Measurements from ENCODE around the gene RTN4IP1. TPM values are rescaled to one million over a fixed set of nuclear protein-coding genes. Genes with fewer than 3 reads are reported as not detected.

Gene RTN4IP1
- polyA plus RNA-seq, 1 donor from 2014 or later = 8.5 TPM

DNA sequence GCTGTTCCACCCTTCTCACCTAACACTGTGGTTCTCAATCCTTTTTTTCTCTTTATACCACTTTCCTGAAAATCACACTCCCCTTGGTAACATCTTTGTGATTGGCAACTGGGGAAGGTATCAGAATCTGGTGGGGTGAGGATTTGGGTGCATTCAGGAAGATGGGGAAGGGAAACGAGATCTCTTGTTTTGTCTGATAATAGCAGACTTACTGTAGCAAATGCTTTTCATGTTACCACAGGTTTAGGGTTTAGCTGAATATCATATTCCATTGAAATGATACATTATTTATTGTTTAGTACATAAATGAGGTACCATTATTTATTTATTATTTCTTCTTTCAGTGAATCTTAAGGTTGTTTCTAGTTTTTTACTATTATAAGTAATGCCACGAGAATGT is 100.8 kb downstream of the RTN4IP1 start:
- Histone ChIP-seq H3K4me2 (ENCODE audit: low read length) (no peak overlapping the region), H3K27ac (ENCODE audit: low read length) (no peak overlapping the region), H3K9me3 (ENCODE audit: low read length) (no peaks in the 10 kb centered on the region), H3K79me2 (replicated peaks; ENCODE audit: insufficient read depth, low read length) (no peaks in the 10 kb centered on the region), H3K27me3 (ENCODE audit: insufficient read depth, low read depth, low read length) (no peaks in the 10 kb centered on the region), H4K20me1 (ENCODE audit: insufficient read depth) (no peaks in the 10 kb centered on the region), H3K9ac (ENCODE audit: low read length) (no peak overlapping the region), H2AFZ (ENCODE audit: low read depth, low read length) (no peak overlapping the region), H3K4me3 (ENCODE audit: low read length) (no peak overlapping the region), H3K36me3 (ENCODE audit: insufficient read depth, low read length) (no peaks in the 10 kb centered on the region), H3K9me2 (ENCODE audit: insufficient read depth, low read length) (no peaks in the 10 kb centered on the region), H3F3A (ENCODE audit: insufficient read depth, low read length, poor library complexity, severe bottlenecking) (no peaks in the 10 kb centered on the region)
- TF ChIP-seq RAD21 (conservative IDR thresholded peaks at IDR 0.05) (no peak), MXI1 (conservative IDR thresholded peaks at IDR 0.05; ENCODE audit: poor library complexity, severe bottlenecking) (no peak), TAF1 (IDR thresholded peaks at IDR 0.05; ENCODE audit: low read depth) (no peak), EP300 (conservative IDR thresholded peaks at IDR 0.05; ENCODE audit: poor library complexity, severe bottlenecking) (no peak), POLR2AphosphoS5 (IDR thresholded peaks at IDR 0.05) (no peak), EZH2 (IDR thresholded peaks at IDR 0.05; ENCODE audit: borderline replicate concordance, insufficient read depth, low read length, poor library complexity, severe bottlenecking) (no peak), SMC3 (conservative IDR thresholded peaks at IDR 0.05; ENCODE audit: poor library complexity) (no peak)
- TF ChIP-seq, protein P1, sequence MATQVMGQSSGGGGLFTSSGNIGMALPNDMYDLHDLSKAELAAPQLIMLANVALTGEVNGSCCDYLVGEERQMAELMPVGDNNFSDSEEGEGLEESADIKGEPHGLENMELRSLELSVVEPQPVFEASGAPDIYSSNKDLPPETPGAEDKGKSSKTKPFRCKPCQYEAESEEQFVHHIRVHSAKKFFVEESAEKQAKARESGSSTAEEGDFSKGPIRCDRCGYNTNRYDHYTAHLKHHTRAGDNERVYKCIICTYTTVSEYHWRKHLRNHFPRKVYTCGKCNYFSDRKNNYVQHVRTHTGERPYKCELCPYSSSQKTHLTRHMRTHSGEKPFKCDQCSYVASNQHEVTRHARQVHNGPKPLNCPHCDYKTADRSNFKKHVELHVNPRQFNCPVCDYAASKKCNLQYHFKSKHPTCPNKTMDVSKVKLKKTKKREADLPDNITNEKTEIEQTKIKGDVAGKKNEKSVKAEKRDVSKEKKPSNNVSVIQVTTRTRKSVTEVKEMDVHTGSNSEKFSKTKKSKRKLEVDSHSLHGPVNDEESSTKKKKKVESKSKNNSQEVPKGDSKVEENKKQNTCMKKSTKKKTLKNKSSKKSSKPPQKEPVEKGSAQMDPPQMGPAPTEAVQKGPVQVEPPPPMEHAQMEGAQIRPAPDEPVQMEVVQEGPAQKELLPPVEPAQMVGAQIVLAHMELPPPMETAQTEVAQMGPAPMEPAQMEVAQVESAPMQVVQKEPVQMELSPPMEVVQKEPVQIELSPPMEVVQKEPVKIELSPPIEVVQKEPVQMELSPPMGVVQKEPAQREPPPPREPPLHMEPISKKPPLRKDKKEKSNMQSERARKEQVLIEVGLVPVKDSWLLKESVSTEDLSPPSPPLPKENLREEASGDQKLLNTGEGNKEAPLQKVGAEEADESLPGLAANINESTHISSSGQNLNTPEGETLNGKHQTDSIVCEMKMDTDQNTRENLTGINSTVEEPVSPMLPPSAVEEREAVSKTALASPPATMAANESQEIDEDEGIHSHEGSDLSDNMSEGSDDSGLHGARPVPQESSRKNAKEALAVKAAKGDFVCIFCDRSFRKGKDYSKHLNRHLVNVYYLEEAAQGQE (IDR thresholded peaks at IDR 0.05; ENCODE audit: borderline replicate concordance) = no peak
- TF ChIP-seq, protein P2, sequence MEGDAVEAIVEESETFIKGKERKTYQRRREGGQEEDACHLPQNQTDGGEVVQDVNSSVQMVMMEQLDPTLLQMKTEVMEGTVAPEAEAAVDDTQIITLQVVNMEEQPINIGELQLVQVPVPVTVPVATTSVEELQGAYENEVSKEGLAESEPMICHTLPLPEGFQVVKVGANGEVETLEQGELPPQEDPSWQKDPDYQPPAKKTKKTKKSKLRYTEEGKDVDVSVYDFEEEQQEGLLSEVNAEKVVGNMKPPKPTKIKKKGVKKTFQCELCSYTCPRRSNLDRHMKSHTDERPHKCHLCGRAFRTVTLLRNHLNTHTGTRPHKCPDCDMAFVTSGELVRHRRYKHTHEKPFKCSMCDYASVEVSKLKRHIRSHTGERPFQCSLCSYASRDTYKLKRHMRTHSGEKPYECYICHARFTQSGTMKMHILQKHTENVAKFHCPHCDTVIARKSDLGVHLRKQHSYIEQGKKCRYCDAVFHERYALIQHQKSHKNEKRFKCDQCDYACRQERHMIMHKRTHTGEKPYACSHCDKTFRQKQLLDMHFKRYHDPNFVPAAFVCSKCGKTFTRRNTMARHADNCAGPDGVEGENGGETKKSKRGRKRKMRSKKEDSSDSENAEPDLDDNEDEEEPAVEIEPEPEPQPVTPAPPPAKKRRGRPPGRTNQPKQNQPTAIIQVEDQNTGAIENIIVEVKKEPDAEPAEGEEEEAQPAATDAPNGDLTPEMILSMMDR (IDR thresholded peaks at IDR 0.05; ENCODE audit: poor library complexity, severe bottlenecking) = no peak

DNA sequence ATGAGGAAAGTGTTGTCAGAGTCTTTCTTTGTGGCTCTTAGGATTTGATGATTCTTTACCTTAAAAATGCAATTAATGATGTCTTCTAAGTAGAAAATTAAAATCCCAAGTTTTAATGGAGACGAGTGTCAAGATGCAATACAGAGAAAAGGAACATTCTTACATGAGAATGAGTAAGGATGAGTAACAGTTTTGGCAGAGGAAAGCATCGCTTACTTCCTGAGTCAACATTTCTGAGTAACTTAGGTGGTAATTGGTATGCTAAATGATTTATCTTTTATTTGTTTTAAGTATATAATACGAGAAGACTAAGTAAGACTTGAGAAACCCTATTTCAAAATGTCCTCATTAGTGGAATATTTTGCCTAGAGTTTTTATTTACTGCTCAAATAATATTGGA is 101.3 kb downstream of the RTN4IP1 start:
- Histone ChIP-seq H3K9me3 (ENCODE audit: low read length) (no peaks in the 10 kb centered on the region), H3K27ac (ENCODE audit: low read length) (no peak overlapping the region), H3K9ac (ENCODE audit: low read length) (no peak overlapping the region), H3K4me2 (ENCODE audit: low read length) (no peak overlapping the region), H3K9me2 (ENCODE audit: insufficient read depth, low read length) (no peaks in the 10 kb centered on the region), H3F3A (ENCODE audit: insufficient read depth, low read length, poor library complexity, severe bottlenecking) (no peaks in the 10 kb centered on the region), H4K20me1 (ENCODE audit: insufficient read depth) (no peaks in the 10 kb centered on the region), H3K36me3 (ENCODE audit: insufficient read depth, low read length) (no peaks in the 10 kb centered on the region), H2AFZ (ENCODE audit: low read depth, low read length) (no peak overlapping the region), H3K79me2 (replicated peaks; ENCODE audit: insufficient read depth, low read length) (no peaks in the 10 kb centered on the region), H3K4me3 (ENCODE audit: low read length) (no peak overlapping the region), H3K27me3 (ENCODE audit: insufficient read depth, low read depth, low read length) (no peaks in the 10 kb centered on the region)
- TF ChIP-seq EP300 (conservative IDR thresholded peaks at IDR 0.05; ENCODE audit: poor library complexity, severe bottlenecking) (no peak), SMC3 (conservative IDR thresholded peaks at IDR 0.05; ENCODE audit: poor library complexity) (no peak), MXI1 (conservative IDR thresholded peaks at IDR 0.05; ENCODE audit: poor library complexity, severe bottlenecking) (no peak), TAF1 (IDR thresholded peaks at IDR 0.05; ENCODE audit: low read depth) (no peak), EZH2 (IDR thresholded peaks at IDR 0.05; ENCODE audit: borderline replicate concordance, insufficient read depth, low read length, poor library complexity, severe bottlenecking) (no peak), POLR2AphosphoS5 (IDR thresholded peaks at IDR 0.05) (no peak), RAD21 (conservative IDR thresholded peaks at IDR 0.05) (no peak)
- TF ChIP-seq, protein P1 (IDR thresholded peaks at IDR 0.05; ENCODE audit: borderline replicate concordance) = no peak
- TF ChIP-seq, protein P2 (IDR thresholded peaks at IDR 0.05; ENCODE audit: poor library complexity, severe bottlenecking) = no peak
